PC-9 (cell line): Measurements from ENCODE around the gene DMWD. TPM values are rescaled to one million over a fixed set of nuclear protein-coding genes. Genes with fewer than 3 reads are reported as not detected.

ENCODE experiments used
- BruUV-seq: library from RNA; stranded (reverse); fragments of 400-500 nt; replicated peaks from 2 replicates; lab custom pipeline; 2021; lab: Mats Ljungman, UMichigan
- CTCF ChIA-PET: fragments of 300-600 bp; sonication (Branson Sonifier 250); formaldehyde crosslinking; loops from one replicate; lab custom pipeline; 2022; ENCODE audit warnings: antibody characterized with exemption; lab: Charles Lee
- POLR2A ChIA-PET: fragments of 300-600 bp; sonication (Branson Sonifier 250); formaldehyde crosslinking; loops from one replicate; lab custom pipeline; 2022; ENCODE audit warnings: antibody characterized with exemption; ENCODE audit not compliant: unreplicated experiment; lab: Charles Lee
- DNase-seq, 2 experiments: peaks; one replicate each; pipeline versions ENCODE4 v3.0.0 to v3.0.0-alpha.2; 2015 to 2022; ENCODE audit warnings: mixed read lengths in 1 of 2
- H2AFZ ChIP-seq: fragments of 200-600 bp; sonication (generic); 2 replicates; pipeline ENCODE4 v1.8.1; 2017; ENCODE audit warnings: antibody characterized with exemption
- H3F3A ChIP-seq: fragments of 200-600 bp; sonication (generic); 2 replicates; pipeline ENCODE4 v1.8.1; 2017; ENCODE audit warnings: antibody characterized with exemption, mild to moderate bottlenecking, low read depth; ENCODE audit not compliant: insufficient read depth
- H3K27ac ChIP-seq: fragments of 200-600 bp; sonication (generic); 2 replicates; pipeline ENCODE4 v1.6.1; 2016; ENCODE audit warnings: mixed run types
- H3K27me3 ChIP-seq: fragments of 200-600 bp; sonication (generic); 2 replicates; pipeline ENCODE4 v1.6.1; 2016; ENCODE audit warnings: low read depth, mixed run types; ENCODE audit not compliant: insufficient read depth
- H3K36me3 ChIP-seq: fragments of 200-600 bp; sonication (generic); 2 replicates; pipeline ENCODE4 v1.6.1; 2016; ENCODE audit warnings: low read depth, mixed run types
- H3K4me1 ChIP-seq: fragments of 200-600 bp; sonication (generic); replicated peaks from 2 replicates; pipeline ENCODE4 v1.6.1; 2016; ENCODE audit warnings: mixed run types; ENCODE audit not compliant: insufficient read depth
- H3K4me2 ChIP-seq: fragments of 200-600 bp; sonication (generic); 2 replicates; pipeline ENCODE4 v1.6.1; 2017; ENCODE audit warnings: mixed run types
- H3K4me3 ChIP-seq: fragments of 200-600 bp; sonication (generic); 2 replicates; pipeline ENCODE4 v1.6.1; 2016; ENCODE audit warnings: mixed run types
- H3K79me2 ChIP-seq: fragments of 200-600 bp; sonication (generic); 2 replicates; pipeline ENCODE4 v1.6.1; 2017; ENCODE audit warnings: low read depth, mixed run types
- H3K9me2 ChIP-seq: fragments of 200-600 bp; sonication (generic); 2 replicates; pipeline ENCODE4 v1.8.1; 2017; ENCODE audit warnings: mild to moderate bottlenecking; ENCODE audit not compliant: insufficient read depth
- H3K9me3 ChIP-seq: fragments of 200-600 bp; sonication (generic); 2 replicates; pipeline ENCODE4 v1.8.1; 2016; ENCODE audit warnings: low read depth; ENCODE audit not compliant: insufficient read depth
- H4K20me1 ChIP-seq: fragments of 200-600 bp; sonication (generic); 2 replicates; pipeline ENCODE4 v1.8.1; 2017; ENCODE audit not compliant: insufficient read depth
- EZH2 ChIP-seq: fragments of 200-600 bp; sonication (generic); IDR thresholded peaks from 2 replicates; pipeline ENCODE4 v1.8.0; 2017; ENCODE audit warnings: antibody characterized with exemption, low read depth
- intact Hi-C: fragments of 100-400 bp; cut with micrococcal nuclease; formaldehyde crosslinking; loops from one replicate; pipeline ENCODE4 v1.10.0; 2022; ENCODE audit not compliant: unreplicated experiment
- total RNA-seq: library from RNA; stranded (reverse); gene quantifications from 2 replicates; pipeline ENCODE4 v1.2.3, GENCODE V29; 2021
- TF ChIP-seq, protein P1 (sequence below): fragments of 200-600 bp; sonication (generic); conservative IDR thresholded peaks from 2 replicates; pipeline ENCODE4 v1.6.1; 2017; ENCODE audit warnings: mixed run types, antibody characterized with exemption, mild to moderate bottlenecking, moderate library complexity

The DMWD gene
- total RNA-seq, 1 experiment from 2014 or later: 66.7 TPM

DNA sequence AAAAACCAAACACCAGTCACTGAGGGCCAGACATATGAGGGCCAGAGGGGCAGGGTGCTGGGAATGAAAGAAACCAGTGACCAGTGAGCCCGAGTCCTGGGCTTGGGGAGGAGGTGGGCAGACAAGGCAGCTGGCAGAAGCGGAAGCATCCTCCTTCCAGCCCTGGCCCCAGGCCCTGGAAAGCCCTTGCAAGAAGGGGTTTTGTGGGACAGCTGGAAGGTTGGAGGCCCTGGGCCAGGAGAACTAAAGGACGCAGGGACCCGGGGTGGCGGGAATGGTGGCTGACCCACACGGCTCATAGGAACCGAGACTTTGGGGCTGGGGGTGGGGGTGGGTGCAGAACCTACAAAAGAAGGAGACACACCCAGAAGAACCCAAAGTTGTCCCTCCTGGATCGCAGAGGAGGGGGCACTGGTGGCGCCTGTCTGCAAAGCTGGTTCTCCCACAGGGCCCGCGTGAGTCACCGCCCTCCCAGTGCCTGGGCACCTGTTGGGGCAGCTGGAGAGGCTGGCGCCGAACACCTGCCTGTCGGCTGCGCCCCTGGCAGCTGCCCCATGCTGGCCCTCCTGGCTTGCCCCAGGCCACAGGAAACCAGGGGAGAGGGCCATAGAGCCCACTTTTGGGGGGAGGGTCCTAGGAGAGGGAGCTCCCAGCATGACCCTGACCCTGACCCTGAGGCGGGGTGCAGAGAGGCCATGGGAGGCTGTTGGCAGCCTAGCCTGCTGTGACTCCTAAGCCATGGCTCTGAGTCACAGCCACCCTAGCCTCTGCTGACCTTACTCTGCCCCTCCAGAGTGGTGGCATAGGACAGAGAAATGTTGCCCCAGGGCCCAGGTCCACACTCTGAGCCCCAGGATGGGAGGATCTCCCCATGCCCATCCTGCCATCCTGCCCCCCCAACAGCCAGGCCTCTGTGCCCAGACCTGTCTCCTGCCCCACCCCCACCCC, 11.2 kb downstream of the DMWD start:
- Histone ChIP-seq H3K27me3 (no peaks in the 10 kb centered on the region), H3F3A (peaks cover 50% of the 10 kb centered on the region), H3K79me2 (peaks cover 20% of the 10 kb centered on the region), H2AFZ (no peak overlapping the region), H3K4me3 (peak overlapping the region; percentile 51), H3K9me2 (no peaks in the 10 kb centered on the region), H3K4me1 (peaks cover 55% of the 10 kb centered on the region), H3K36me3 (peaks cover 28% of the 10 kb centered on the region), H3K27ac (peak overlapping the region; percentile 81), H4K20me1 (peaks cover 9% of the 10 kb centered on the region), H3K9me3 (no peaks in the 10 kb centered on the region), H3K4me2 (peak overlapping the region; percentile 81)
- intact Hi-C loops: loop anchor here (1.0 kb wide), 1 partner anchor 12 kb away; the partner anchor contains the start of gene SIX5
- ChIA-PET POLR2A (interaction anchor here (0.5 to 2.6 kb wide), 7 partner anchors 10 to 936 kb away, joined by 3 to 58 read pairs (median 12); partner anchors contain the start of genes NECTIN2 and SIX5), CTCF (interaction anchor here (0.6 to 2.1 kb wide), 3 partner anchors 11 to 18 kb away, joined by 3 to 13 read pairs (median 3); partner anchors contain the start of gene DMWD)
- TF ChIP-seq EZH2: no peak
- TF ChIP-seq, protein P1, sequence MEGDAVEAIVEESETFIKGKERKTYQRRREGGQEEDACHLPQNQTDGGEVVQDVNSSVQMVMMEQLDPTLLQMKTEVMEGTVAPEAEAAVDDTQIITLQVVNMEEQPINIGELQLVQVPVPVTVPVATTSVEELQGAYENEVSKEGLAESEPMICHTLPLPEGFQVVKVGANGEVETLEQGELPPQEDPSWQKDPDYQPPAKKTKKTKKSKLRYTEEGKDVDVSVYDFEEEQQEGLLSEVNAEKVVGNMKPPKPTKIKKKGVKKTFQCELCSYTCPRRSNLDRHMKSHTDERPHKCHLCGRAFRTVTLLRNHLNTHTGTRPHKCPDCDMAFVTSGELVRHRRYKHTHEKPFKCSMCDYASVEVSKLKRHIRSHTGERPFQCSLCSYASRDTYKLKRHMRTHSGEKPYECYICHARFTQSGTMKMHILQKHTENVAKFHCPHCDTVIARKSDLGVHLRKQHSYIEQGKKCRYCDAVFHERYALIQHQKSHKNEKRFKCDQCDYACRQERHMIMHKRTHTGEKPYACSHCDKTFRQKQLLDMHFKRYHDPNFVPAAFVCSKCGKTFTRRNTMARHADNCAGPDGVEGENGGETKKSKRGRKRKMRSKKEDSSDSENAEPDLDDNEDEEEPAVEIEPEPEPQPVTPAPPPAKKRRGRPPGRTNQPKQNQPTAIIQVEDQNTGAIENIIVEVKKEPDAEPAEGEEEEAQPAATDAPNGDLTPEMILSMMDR: no peak
- DNase-seq: peak; percentile 89 to 90
- BruUV-seq: no TSS peak

DNA sequence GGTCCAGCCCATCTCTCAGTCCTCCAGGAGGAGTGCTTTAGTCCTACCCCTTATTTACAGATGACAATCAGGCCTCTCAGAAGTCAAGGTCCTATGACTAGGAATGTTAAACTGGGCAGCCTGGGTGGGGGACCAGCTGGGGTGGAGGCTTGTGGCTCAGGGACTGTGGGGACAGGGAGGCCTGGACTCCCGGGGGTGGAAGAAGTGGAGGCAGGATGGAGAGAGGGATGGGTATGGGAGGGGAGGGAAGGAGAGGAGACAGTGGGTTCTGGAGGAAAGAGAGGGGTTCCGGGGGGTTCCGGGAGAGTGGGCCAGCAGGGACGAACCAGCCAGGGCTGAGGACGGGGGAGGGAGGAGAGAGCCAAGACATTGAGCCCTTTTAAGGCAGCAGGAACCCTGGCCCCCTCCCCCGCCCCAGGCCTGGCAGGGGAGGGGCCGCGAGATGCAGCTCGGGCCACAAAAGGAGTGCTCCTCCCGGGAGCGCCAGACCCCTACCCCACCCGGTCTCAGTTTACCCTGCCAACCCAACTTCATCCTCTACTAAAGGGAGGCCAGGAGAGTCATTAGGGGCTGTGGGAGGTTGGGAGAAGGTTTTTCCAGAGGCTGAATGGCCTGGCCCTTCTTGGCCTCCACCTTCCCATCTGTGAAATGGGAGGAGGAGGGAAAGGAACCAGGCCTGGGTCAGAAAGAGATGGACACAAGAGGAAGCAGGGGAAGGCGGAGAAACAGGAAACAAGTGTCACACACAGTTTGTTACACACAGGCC, 12.0 kb downstream of the DMWD start:
- TSS peak; percentile 20 for BruUV-seq
- H3K4me2 ChIP-seq: peak overlapping the region; percentile 81
- intact Hi-C loops: loop anchor here (1.0 kb wide), 1 partner anchor 11 kb away; the partner anchor contains the start of gene SIX5
- no peak for DNase-seq
- H3K36me3 ChIP-seq: peaks cover 28% of the 10 kb centered on the region
- peaks cover 55% of the 10 kb centered on the region for H3K4me1 ChIP-seq
- H3K27ac ChIP-seq: peak overlapping the region; percentile 81
- H4K20me1 ChIP-seq: peaks cover 9% of the 10 kb centered on the region
- peak overlapping the region; percentile 51; the same call in 1 of the 2 replicates for H3K4me3 ChIP-seq
- peaks cover 51% of the 10 kb centered on the region for H3F3A ChIP-seq
- CTCF ChIA-PET: interaction anchor here (0.6 kb wide), 1 partner anchor 12 kb away, joined by 3 read pairs; the partner anchor contains the start of gene DMWD
- peaks cover 20% of the 10 kb centered on the region for H3K79me2 ChIP-seq
- H3K9me2 ChIP-seq: no peaks in the 10 kb centered on the region
- H2AFZ ChIP-seq: no peak overlapping the region
- H3K27me3 ChIP-seq: no peaks in the 10 kb centered on the region
- no peak for TF ChIP-seq EZH2
- TF ChIP-seq, protein P1: no peak
- H3K9me3 ChIP-seq: no peaks in the 10 kb centered on the region
- POLR2A ChIA-PET: interaction anchor here (0.6 to 2.6 kb wide), 3 partner anchors 11 to 251 kb away, joined by 3 to 58 read pairs (median 20); partner anchors contain the start of gene SIX5

DNA sequence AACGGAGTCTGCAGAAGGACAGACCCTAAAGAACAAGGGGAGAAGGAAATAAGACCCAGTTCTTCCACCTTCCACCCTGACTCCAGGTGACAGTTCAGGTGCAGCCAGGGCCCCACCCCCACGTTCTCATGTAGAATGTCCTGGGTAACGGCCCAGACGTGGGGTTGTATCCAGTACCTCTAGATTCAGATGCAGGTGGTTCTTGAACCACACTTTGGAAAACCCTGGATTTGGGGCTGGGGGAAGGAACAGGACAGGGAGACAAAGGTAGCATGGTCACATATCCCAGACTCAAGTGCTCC, 12.5 kb downstream of the DMWD start:
- Histone ChIP-seq H3K79me2 (peaks cover 19% of the 10 kb centered on the region), H3K4me1 (peaks cover 55% of the 10 kb centered on the region)
- CTCF ChIA-PET: no interaction called here

More for the DNA sequence above, 12.5 kb downstream of the DMWD start:
- Histone ChIP-seq H2AFZ (no peak overlapping the region), H3K27me3 (no peaks in the 10 kb centered on the region), H3F3A (peaks cover 51% of the 10 kb centered on the region), H3K9me3 (no peaks in the 10 kb centered on the region), H3K4me3 (no peak overlapping the region), H3K9me2 (no peaks in the 10 kb centered on the region), H3K4me2 (peak overlapping the region; percentile 81), H3K36me3 (peaks cover 28% of the 10 kb centered on the region), H4K20me1 (peaks cover 9% of the 10 kb centered on the region), H3K27ac (peak overlapping the region; percentile 81; the same call in 1 of the 2 replicates)
- intact Hi-C loops: no loop called here
- BruUV-seq: no TSS peak
- POLR2A ChIA-PET: no interaction called here
- DNase-seq: no peak
- no peak for TF ChIP-seq EZH2
- TF ChIP-seq, protein P1: no peak
